Activated CD8-positive, alpha-beta memory T cell treated with anti-CD3 and anti-CD28 coated beads, Interleukin-2, amount 50 U/mL, for 24 hours (primary cell): ENCODE measurements around the gene CFL2.
"Not testable (repeated sequence)": the region's sequence is repeated elsewhere in the genome, so short reads cannot be mapped to it uniquely, and the experiment has no call there.

Source experiments
- DNase-seq: peaks from one replicate; pipeline ENCODE4 v3.0.0-alpha.2; 2020; ENCODE audit errors: extremely low read depth

The CFL2 gene

DNA sequence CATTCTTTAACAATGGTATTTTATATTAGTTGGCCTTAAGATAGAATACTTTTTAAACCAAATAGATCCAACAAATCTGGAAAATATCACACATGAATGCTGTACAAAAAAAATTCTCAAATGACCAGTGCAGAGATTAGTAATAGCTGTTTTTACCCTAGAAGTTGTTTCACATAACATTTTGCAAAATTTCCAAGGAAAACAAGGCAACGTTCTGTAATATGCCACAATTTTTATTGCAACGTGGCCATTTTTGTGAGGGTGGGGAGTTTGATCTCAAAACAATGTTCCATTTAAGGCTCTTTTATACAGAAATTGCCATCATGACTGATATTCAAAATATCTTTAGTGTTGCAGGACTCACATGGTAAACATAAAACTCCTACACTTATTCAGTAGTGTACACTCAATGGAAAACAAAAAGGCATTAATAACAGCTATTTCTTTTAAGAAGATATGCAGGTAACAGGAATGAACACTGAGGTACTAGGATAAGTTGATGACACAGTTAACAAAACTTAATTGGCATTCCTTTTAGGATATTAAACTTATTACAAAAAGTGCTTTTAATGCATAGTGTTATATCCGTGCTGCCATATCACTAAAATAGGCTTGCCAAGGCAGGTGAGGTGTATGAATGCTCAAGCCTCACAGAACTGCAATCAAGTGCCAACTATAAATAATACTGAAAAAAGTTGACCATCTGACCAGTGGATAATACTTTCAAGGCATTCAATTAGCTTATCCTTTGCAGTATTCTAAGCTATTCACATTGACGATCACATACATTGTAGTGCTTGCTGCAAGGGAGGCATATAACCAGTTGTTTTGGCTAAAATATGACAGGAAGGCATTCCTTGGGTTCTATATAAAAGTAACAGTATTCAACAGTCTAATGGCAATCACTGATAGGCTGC lies 2.3 kb downstream of the CFL2 start:
- no peak for DNase-seq

DNA sequence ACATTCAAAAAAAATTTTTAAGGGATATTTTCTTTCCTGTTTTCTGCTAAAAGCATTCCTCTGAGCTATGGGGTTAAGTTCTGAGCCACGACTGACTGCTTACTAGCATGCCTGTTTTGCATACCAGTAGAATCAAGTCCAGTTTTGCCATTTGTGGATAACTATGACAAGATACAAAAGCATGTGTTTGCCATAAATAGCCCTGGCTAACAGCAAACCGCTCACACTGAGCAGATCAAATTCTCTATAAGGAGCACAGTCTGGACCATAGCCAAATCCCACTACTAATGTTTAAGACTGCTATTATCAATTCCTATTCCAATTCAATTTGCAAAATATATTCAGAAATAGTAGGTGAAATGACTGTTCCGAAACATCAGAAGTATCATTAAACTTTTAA lies 3.2 kb downstream of the CFL2 start:
- DNase-seq: no peak

DNA sequence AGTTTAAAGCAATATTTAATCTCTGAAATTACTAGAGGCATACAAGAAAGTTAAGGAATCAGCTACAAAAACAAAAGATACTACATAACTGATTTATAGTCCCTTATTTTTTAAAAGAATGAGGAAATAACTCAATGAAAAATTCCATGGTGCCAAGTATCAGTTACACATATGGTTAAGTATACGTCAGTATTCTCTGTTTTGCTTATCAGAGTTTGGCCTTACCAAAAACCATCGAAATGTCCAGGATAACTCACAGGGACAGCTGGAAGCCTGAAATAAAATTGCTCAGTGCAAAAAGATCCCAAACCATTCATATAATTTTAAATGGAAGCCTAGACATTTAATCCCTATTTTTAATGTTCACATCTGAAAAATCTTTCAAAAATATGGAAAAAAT lies 3.6 kb downstream of the CFL2 start:
- no peak for DNase-seq

DNA sequence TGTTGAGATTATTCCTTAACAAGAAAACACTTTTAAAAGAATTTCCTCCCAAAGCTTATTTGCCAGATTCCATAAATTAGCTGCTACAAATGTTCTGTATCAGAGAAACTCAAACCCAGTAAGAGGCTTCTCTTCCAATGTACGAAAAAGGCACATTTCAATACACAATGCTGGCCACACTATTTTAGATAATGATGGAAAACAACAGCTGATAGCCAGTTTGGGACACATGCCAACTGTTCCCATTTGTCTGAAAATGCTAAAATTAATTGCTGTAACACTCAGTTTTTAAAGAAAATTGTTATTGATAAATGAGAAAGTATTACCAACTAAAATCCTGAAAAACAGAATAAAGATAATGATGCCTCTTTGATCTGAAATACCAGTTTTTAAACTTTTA lies 4.4 kb downstream of the CFL2 start:
- no peak for DNase-seq

DNA sequence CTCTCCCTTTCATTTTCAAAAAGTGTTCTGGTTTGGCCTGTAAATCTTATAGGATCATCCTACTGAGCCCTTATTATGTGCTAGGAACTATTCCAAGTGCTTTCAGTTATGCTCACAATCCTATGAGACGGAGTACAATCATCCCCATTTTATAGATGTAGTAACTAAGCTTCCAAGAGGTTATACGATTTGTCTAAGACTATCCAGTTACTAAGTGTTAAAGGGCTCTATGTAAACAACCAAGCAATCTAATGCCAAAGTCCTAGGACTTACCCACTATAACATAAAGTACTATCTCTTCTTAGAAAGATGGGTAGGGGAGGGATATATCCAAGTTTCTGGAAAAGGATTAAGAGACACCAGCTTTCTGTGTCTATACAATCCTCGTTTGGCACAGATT lies 6.7 kb downstream of the CFL2 start:
- no peak for DNase-seq

DNA sequence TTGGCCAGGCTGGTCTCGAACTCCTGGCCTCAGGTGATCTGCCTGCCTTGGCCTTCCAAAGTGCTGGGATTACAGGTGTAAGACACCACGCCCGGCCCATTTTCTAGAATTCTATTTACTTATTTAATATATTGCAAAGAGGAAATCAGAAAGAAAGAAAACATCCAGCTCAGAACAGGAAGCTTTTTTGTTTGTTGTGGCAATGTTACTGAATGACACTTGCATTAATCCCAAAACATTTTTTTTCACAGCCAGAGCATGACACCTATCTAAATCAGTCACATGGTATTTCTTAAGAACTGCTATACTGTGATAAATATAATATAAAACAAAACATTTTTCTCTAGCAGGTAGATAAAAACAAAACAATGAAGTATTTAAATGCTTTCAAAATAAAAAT lies 12.6 kb downstream of the CFL2 start:
- no peak for DNase-seq

DNA sequence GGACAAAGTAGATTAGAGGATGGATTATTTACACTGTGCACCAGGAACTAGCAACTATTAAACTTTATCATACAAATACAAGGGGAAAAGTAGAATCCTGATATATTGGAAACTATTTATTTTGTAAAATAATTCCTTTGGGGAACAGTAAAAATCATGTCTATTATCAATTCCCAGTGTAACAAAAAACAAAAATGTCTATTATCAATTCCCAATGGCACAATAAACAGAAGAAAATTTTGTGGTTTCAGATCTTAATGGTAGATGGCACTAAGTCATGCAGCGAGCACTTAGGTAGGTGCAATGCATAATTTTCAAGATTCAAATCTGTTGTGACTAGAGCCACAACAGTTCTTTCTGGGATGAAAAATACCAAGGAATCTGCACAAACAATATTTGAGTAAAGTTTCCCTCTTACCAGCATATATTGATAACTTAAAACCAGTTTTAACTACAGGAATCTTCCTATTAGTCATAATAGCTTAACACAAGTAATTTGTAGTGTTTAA lies 13.7 kb downstream of the CFL2 start:
- no peak for DNase-seq

DNA sequence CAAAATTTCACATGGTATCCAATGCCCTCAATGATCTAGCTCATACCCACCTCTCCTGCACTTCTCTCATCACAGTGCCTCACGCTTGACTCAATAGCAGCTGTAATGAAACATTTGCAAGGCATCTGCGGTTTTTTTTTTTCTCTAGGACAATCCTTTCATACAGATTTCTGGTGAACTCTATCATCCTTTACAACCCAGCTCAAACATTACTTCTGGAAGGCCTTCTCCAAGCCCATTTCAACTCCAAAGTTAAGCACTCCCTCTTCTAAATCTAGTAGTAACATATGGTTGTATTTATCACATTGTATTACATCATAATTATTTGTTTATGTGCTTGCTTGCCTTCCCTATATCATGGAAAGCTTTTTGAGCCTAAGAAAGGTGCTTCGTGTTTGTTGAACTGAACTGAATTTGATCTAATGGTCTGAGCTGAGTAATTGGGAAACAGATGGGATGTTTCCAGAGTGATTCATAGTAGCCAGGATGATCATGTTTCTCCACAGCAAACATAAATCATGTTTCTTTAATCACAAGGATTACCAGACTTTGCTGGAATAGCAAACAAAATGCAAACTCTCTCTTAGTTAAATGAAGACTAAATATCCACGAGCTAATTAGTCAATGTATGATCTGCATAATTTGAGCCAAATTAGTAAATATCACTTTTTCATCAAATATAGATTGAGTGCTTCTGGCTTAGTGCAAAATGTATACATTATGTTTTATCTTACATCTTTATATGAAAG lies 14.3 kb downstream of the CFL2 start:
- no peak for DNase-seq

DNA sequence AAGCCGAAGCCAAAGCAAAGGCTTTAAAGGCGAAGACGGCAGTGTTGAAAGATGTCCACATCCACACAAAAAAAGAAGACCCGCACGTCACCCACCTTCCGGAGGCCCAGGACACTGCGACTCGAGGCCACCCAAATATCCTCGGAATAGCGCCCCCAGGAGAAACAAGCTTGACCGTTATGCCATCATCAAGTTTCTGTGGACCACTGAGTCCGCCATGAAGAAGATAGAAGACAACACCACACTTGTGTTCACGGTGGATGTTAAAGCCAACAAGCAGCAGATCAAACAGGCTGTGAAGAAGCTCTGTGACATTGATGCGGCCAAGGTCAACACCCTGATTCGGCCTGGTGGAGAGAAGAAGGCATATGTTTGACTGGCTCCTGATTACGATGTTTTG lies 20.2 kb downstream of the CFL2 start:
- DNase-seq: not testable (repeated sequence)

DNA sequence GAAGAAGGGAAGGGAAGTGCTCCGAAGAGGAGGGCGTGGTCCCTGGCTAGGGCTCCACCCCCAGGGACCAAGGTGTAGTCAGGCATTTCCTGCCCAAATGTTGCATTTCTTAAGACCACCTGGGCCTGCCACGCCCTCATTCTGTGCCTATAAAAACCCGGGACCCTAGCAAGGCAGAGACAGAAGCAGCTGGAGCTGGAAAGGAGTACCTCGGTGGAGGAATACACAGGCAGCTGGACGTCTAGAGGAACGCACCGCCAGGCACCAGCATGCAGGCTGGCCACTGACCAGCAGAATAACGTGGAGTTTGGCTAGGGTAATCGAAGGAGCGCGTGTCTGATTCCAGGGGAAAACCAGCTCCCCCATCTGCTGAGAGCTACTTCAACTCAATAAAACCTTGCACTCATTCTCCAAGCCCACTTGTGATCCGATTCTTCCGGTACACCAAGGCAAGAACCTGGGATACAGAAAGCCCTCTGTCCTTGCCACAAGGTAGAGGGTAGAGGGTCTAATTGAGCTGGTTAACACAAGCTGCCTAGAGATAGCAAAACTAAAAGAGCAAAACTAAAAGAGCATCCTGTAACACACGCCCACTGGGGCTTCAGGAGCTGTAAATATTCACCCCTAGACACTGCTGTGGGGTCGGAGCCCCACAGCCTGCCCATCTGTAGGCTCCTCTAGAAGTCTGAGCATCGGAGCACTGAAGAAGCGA lies 21.0 kb downstream of the CFL2 start:
- DNase-seq: no peak

DNA sequence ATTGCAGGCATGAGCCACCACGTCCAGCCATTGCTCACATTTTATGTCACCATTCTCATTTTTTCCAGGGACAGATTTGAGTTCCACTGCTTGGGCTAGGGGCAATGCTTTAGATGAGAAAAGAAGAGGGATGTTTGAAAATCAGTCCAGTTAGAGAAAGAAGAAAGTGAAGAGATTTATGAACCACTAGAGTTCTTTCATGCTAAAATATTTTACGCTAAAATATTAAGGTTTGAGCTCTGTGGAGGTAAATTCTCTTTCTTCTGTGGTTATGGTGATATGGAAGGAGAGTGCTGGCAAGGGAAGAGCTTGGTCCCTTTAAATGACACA lies 21.5 kb downstream of the CFL2 start:
- no peak for DNase-seq

DNA sequence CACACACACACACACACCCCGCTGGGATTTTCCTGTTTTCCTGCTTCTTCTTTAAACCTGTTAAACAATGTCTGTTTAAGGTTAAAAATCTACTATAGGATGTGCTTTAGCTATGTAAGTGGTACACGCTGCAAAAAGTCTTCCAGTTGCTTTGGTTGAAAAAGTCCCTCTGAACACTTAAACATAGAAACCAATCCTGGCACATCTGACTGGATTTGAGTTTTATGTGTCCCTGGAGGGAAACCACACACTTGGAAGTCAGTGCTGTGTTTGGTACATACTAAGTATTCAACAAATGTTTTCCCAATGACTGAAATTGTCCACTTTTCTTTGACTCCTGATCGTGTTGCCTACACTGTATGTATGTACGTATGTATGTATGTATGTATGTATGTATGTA lies 22.0 kb downstream of the CFL2 start:
- DNase-seq: no peak

DNA sequence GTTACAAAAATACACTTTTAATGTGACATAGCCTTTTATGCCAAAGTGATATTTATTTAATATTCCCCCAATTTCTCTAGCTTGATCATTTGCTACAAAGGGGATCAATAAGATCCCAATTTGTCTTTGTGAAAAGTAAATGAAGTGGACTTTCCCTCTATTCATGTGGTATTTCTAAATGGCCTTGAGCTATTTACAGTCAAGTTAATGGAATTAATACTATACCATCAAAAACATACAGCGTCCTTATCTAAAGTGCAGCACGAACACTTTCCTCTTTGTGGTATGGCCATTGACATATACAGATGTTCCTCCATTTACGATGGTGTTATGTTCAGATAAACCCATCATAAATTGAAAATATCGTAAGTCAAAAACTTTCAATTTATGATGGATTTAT lies 23.2 kb downstream of the CFL2 start:
- no peak for DNase-seq

DNA sequence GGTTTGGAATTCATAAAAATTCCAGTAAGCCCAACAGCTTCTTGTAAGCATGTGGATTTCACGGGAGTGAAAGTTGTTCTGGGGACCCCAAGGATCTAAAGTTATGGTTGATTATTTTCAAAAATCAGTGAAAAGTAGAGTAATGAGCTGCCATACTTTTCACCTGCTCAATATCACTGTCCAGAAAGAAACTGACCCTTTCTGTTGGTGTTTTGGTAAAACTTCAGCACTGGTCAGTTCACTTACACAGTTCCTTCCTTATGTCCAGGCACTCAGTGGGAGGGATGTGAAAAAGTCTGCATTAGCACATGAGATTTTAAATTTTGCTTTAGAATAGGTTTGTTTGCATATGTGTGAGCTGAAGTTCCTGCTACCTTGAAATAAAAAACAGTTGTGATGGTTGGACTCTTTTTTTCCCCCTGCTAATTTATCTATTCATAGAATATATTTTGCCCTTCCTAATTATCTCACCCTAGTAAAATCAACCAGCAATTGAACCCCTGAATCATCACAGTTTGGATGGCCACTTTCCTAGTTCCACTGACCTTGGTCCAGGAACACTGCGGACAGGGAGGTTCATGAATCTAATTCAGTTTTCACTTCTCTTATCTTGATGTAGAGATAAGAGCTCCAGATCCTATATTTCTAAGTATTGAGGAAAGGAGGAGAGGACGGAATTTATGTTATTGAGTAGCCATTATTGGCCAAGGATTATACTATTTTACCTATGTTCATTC lies 25.8 kb downstream of the CFL2 start:
- no peak for DNase-seq

DNA sequence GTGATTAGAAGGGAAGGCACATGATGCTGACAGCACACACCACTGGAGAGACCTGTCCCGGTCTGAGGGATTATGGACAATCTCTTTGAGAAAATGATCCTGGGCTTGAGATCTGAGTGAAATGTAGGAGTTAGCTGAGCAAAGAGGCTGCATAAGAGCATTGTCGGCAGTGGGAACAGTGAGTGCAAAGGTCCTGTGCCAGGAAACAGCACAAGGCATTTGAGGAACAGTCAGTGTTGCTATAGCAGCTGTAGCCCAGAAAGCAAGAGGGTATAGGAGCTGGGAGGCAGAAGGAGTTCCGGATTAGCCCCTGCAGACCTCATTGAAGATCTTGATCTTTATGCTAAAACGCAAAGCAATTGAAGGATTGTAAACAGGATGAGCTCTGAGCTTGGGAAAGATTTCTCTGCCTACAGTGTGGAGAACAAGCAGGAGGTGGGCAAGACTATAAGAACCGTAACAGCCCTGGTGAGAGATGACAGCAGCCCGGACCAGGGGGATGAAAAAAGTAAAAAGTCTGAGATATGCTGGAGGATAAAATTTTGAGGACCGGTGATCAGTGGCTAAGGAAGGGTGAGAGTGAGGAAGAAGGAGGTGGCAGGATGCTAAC lies 28.5 kb downstream of the CFL2 start:
- DNase-seq: no peak

DNA sequence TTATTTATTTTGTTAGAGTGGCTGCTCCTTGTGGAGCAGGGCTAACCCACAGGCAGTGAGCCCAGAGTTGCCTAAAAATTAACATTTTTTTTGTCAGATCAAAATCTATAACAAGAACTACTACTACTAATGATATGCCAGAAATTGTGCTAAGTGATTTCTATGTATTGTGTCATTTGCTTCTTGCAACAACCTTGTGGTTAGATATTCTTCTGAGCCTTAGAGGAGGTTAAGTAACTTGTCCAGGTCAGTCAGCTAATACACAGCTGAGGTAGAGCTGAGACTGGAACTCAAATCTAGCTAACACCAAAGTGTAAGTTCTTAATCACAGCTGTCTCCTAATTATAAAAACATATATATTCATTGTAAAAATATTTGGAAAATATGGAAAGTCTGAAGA lies 29.8 kb downstream of the CFL2 start:
- no peak for DNase-seq

DNA sequence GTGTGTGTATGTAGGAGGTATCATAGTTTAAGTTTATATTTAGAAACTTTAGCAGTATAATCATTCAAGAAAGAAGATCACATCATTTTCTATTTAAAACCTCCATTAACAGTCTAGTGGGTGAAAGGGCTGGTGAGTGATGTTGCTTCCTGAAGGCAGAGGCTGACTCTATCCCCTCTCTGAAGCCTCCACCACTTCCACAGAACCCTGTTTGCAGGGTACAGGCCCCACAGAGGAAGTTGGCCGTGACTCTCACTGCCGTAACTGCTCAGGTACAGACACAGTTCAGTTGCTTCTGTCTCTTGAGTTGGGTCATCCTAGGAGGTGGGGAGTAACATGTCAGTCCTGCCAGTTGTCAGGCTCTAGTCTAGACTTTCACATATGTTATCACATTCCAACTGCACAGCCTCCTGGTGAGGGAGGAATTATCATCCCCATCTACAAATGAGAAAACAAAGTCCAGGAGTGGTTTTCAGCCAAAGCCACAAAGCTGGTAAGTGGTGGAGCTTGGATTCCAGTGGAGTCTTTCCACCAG lies 31.5 kb downstream of the CFL2 start:
- no peak for DNase-seq

DNA sequence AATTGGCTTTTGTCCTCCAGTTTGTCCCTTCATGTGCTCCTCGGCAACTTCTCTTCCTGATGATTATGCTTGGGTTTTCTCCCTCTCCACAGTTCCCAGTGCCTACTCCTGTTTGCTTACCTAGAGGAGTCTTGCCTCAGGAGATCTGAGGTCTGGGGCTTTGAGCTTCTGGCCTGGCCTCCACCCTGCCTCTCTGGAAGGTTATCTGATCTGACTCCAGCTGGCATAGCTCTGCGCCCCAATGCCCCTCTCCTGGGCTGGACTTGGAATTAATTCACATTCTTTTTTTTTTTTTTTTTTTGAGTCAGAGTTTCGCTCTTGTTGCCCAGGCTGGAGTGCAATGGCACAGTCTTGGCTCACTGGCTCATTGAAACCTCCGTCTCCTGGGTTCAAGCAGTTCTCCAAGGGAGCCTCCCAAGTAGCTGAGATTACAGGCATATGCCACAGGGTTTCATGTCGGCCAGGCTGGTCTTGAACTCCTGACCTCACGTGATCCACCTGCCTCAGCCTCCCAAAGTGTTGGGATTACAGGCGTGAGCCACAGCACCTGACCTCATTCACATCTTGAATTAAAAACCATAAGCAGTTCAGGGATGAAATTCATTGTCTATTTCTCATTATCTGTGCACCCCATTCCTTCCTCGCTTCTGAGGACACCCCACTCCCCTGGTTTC lies 33.5 kb downstream of the CFL2 start:
- no peak for DNase-seq

DNA sequence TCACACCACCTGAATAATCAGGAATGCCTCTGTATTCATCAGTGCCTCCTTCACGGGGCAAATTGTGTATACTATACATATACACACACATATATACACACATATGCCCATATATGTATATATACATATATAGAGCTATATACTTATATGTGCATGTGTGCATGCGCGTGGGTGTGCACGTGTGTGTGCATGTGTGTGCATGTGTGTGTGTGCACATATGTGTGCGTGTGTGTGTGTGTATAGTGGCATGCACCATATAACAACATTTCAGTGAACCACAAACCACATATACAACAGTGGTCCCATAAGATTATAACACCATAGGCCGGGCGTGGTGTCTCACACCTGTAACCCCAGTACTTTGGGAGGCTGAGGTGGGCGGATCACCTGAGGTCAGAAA lies 35.7 kb downstream of the CFL2 start:
- no peak for DNase-seq

DNA sequence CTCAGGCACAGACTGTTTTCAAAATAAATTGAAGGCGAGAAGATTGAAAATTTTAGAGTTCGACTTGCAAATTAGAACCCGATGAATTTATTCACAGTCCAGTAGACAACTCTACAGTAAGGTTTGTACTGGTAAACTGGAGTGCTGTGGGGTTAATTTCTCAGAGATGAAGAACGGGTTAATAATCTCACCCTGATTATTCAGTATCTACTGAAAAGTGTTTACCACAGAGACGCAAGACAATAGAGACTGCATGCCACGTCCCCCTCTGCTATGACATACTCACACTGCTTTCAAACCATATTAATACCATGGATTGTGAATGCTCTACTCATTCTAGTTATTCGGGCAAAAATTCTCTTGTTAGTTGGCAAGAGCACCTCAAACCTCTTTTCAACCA lies 36.1 kb downstream of the CFL2 start:
- DNase-seq: no peak
